ENCODE measurements around the gene YWHAQ. TPM values are rescaled to one million over a fixed set of nuclear protein-coding genes. Genes with fewer than 3 reads are reported as not detected.

YWHAQ gene
- total RNA-seq, 1 donor from 2014 or later, result 655 TPM

- Mint-ChIP-seq H3K4me3 (no peak overlapping the region), H3K9me3 (peaks cover 61% of the 10 kb centered on the region), H3K27ac (no peak overlapping the region), H3K27me3 (ENCODE audit: insufficient read depth, low read depth) (peaks cover 2% of the 10 kb centered on the region), H3K4me1 (no peaks in the 10 kb centered on the region), H3K36me3 (peaks cover 78% of the 10 kb centered on the region)
- Histone ChIP-seq H4K20me1 (ENCODE audit: low read depth) (peaks cover 34% of the 10 kb centered on the region), H3K9ac (no peak overlapping the region), H3F3A (ENCODE audit: low read depth) (no peaks in the 10 kb centered on the region), H3K27ac (no peak overlapping the region), H3K36me3 (peaks cover 26% of the 10 kb centered on the region), H2AFZ (replicated peaks) (no peak overlapping the region), H3K79me2 (ENCODE audit: low read depth) (peaks cover 100% of the 10 kb centered on the region), H3K9me3 (ENCODE audit: low read depth) (no peaks in the 10 kb centered on the region), H3K27me3 (no peaks in the 10 kb centered on the region), H3K4me1 (no peaks in the 10 kb centered on the region), H3K4me2 (no peak overlapping the region), H3K4me3 (no peak overlapping the region)
- DNase-seq (ENCODE audit: low spot score), result no peak
- TF ChIP-seq EZH2phosphoT487 (IDR thresholded peaks at IDR 0.05), result no peak
- no peak for TF ChIP-seq CTCF (IDR thresholded peaks at IDR 0.05)
- TF ChIP-seq EZH2 (IDR thresholded peaks at IDR 0.05), result no peak
Measured at GRCh38 chr2:9601397-9601796, 29.4 kb downstream of the YWHAQ start.

GRCh38 chr2:9599430-9599829, 31.4 kb downstream of the YWHAQ start:
- Histone ChIP-seq H3K4me1 (no peaks in the 10 kb centered on the region), H3K9ac (no peak overlapping the region), H3K4me3 (no peak overlapping the region), H3F3A (ENCODE audit: low read depth) (no peaks in the 10 kb centered on the region), H3K9me3 (ENCODE audit: low read depth) (no peaks in the 10 kb centered on the region), H3K36me3 (peaks cover 26% of the 10 kb centered on the region), H3K4me2 (no peak overlapping the region), H3K27ac (no peak overlapping the region), H3K79me2 (ENCODE audit: low read depth) (peaks cover 100% of the 10 kb centered on the region), H2AFZ (replicated peaks) (no peak overlapping the region), H3K27me3 (no peaks in the 10 kb centered on the region), H4K20me1 (ENCODE audit: low read depth) (peaks cover 43% of the 10 kb centered on the region)
- DNase-seq (ENCODE audit: low spot score), result no peak
- Mint-ChIP-seq H3K36me3 (peaks cover 78% of the 10 kb centered on the region), H3K9me3 (peaks cover 53% of the 10 kb centered on the region), H3K4me3 (no peak overlapping the region), H3K27ac (no peak overlapping the region), H3K27me3 (ENCODE audit: insufficient read depth, low read depth) (no peaks in the 10 kb centered on the region), H3K4me1 (peaks cover 9% of the 10 kb centered on the region)
- no peak for TF ChIP-seq CTCF (IDR thresholded peaks at IDR 0.05)
- no peak for TF ChIP-seq EZH2phosphoT487 (IDR thresholded peaks at IDR 0.05)
- TF ChIP-seq EZH2 (IDR thresholded peaks at IDR 0.05), result no peak

GRCh38 chr2:9596621-9597311, 34.0 kb downstream of the YWHAQ start:
- Mint-ChIP-seq H3K36me3 (peaks cover 66% of the 10 kb centered on the region), H3K4me1 (peaks cover 10% of the 10 kb centered on the region), H3K4me3 (no peak overlapping the region), H3K9me3 (peaks cover 37% of the 10 kb centered on the region), H3K27ac (no peak overlapping the region), H3K27me3 (ENCODE audit: insufficient read depth, low read depth) (no peaks in the 10 kb centered on the region)
- H3K79me2 ChIP-seq (ENCODE audit: low read depth), result peaks cover 100% of the 10 kb centered on the region
- H3K36me3 ChIP-seq, result peaks cover 23% of the 10 kb centered on the region
- no peaks in the 10 kb centered on the region for H3K9me3 ChIP-seq (ENCODE audit: low read depth)
- no peak overlapping the region for H3K4me3 ChIP-seq
- no peaks in the 10 kb centered on the region for H3F3A ChIP-seq (ENCODE audit: low read depth)
- H3K4me1 ChIP-seq, result no peaks in the 10 kb centered on the region
- TF ChIP-seq EZH2 (IDR thresholded peaks at IDR 0.05) (no peak), CTCF (IDR thresholded peaks at IDR 0.05) (no peak), EZH2phosphoT487 (IDR thresholded peaks at IDR 0.05) (no peak)
- no peaks in the 10 kb centered on the region for H3K27me3 ChIP-seq
- H2AFZ ChIP-seq (replicated peaks), result no peak overlapping the region
- H3K9ac ChIP-seq, result no peak overlapping the region
- H4K20me1 ChIP-seq (ENCODE audit: low read depth), result peaks cover 51% of the 10 kb centered on the region
- no peak overlapping the region for H3K4me2 ChIP-seq
- H3K27ac ChIP-seq, result no peak overlapping the region
- no peak for DNase-seq (ENCODE audit: low spot score)

Measured in neural progenitor cell (in vitro differentiated cells).